GM18858 (cell line): ENCODE measurements around the gene SLC25A39.
A peak's percentile ranks its signal among the peaks of the same experiment; 100 is the strongest.
"Not testable (repeated sequence)": the region's sequence is repeated elsewhere in the genome, so short reads cannot be mapped to it uniquely, and the experiment has no call there.

Experiments used
- ATAC-seq: cut with Tn5 transposase; IDR thresholded peaks from one replicate; pipeline ENCODE4 v1.9.1; 2021; ENCODE audit not compliant: unreplicated experiment

SLC25A39 gene, protein sequence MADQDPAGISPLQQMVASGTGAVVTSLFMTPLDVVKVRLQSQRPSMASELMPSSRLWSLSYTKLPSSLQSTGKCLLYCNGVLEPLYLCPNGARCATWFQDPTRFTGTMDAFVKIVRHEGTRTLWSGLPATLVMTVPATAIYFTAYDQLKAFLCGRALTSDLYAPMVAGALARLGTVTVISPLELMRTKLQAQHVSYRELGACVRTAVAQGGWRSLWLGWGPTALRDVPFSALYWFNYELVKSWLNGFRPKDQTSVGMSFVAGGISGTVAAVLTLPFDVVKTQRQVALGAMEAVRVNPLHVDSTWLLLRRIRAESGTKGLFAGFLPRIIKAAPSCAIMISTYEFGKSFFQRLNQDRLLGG

GRCh38 chr17:44324571-44325275, at the start of gene SLC25A39:
TSS of gene SLC25A39 (minus strand) at chr17:44324823. CDS start at chr17:44323562, 1,261 bp downstream.
- ATAC-seq, result peak; percentile 58

DNA sequence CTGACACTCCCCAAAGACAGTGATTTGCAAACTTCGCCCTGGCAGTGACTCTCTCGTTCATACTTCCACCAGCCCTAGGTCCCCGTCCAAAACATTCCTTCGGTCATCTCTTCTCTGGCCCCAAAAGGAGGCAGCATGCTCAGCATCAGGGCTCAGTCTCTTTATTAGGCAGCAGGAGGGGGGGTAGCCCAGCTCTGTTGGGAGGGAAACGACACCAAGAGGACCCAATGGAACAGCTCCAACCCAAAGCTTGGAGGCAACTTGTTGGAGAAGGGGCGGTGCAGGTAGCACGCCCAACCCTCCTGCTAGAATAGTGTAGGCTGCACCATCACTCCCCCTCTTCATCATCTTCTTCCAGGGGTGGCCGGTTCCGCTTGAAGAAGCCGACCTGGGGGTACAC, 47.4 kb upstream of the SLC25A39 start:
- no peak for ATAC-seq

GRCh38 chr17:44369414-44370023, 44.9 kb upstream of the SLC25A39 start:
- ATAC-seq, result not testable (repeated sequence)

GRCh38 chr17:44368391-44369243, 44.0 kb upstream of the SLC25A39 start:
- ATAC-seq, result not testable (repeated sequence)

GRCh38 chr17:44367231-44367979, 42.8 kb upstream of the SLC25A39 start:
- ATAC-seq, result no peak

DNA sequence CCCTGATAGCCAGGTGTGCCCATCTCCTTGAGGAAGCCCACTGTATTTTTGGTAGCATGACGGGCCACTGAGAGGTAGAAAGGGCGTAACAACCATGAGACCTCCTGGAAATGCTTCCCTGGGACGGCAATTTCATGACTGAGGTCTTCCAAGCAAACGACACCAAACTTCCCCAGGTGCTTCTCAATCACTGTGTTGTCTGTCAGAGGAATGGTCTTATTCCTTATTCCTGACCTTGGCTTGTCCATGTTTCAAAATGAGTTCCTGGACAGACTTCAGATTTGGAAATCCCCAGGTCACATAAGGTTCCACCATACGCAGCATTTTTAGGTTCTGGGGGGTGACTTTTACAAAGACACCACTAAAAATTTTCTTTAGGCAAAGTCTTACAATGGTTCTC, 40.4 kb upstream of the SLC25A39 start:
- ATAC-seq, result not testable (repeated sequence)

DNA sequence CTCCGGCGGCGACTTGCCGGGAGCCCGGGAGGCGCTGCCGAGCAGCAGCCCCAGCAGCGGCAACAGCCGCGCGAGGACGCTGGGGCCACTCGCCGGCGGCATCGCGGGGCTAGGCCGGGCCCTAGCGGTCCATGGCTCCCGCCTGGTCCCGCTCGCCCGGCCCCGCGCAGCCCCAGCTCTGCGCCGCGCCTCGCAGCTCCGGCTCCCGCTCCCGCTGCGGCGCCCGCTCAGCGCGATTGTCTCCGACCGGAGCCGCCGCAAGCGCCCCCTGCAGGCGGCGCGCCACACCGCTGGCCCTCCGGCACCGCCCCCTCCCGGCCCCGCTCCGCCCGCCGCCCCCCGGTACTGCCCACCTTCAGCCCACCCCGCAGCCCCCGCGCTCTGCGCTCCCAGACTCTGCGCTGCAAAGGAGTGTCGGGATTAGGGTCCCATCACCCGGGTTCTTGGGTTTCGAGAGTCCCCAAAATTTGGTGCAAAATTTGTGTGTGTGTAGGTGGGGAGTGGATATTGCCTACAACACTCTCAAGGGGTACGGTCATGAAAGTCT, 39.1 kb upstream of the SLC25A39 start, which contains the start of gene FAM171A2:
Gene FAM171A2, minus strand, starts transcription at position 241 of the 547 bp plus-strand sequence. Its CDS starts 139 bp downstream, at position 102.
- peak; percentile 37 for ATAC-seq

DNA sequence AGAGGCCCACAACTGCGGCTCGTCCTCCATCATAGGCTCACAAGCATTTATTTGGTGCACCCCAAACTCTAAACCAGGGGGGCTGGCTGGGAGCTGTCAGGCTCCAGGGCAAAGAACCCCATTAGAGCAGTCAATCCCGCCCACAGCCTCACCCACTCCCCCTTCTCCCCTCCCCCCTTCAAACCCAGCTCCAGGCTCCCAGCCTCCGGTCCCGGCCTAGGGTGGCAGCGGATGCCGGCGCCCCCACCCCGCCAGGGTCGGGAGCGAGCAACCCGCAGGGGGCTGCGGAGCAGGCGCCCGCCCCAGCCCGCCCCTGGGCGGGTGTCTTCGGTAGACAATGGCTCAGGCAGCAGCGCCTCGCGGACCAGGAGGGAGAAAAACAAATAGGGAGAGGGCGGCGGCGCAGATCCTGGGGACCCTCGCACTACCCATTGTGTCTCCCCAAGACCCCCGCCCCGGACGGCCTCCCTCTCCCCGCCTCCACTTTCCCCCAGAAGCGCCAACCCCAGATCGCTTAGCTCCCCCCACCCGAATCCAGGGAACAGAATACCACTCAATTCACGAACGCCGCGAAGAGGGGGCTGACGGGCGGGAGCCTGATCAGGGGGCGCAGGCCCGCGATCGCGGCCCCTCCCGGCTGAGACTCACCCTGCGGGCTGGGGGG, 38.5 kb upstream of the SLC25A39 start:
- ATAC-seq, result no peak

DNA sequence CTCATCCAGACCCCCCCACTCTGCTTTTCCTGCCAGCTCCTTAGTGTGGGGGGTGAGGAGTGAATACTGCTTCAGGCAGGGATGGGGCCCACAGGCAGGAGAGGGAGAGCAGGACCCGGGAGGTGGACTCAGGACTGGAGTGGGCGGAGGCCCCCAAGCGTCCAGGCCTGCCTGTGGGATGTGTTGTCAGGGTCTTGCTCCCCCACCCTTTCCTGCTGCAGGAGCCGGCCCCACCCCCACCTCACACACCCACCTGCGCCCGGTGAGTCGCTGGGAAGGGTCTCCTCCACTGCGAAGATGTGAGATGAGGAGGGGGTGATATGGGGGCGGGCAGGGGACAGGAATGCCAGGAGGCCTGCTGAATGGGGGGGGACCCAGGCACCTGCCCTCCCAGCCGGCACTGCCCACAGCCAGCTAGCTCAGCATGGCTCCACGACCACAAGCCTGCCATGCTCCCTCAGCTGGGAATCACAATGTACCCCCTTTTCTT, 37.9 kb upstream of the SLC25A39 start:
- ATAC-seq, result no peak

DNA sequence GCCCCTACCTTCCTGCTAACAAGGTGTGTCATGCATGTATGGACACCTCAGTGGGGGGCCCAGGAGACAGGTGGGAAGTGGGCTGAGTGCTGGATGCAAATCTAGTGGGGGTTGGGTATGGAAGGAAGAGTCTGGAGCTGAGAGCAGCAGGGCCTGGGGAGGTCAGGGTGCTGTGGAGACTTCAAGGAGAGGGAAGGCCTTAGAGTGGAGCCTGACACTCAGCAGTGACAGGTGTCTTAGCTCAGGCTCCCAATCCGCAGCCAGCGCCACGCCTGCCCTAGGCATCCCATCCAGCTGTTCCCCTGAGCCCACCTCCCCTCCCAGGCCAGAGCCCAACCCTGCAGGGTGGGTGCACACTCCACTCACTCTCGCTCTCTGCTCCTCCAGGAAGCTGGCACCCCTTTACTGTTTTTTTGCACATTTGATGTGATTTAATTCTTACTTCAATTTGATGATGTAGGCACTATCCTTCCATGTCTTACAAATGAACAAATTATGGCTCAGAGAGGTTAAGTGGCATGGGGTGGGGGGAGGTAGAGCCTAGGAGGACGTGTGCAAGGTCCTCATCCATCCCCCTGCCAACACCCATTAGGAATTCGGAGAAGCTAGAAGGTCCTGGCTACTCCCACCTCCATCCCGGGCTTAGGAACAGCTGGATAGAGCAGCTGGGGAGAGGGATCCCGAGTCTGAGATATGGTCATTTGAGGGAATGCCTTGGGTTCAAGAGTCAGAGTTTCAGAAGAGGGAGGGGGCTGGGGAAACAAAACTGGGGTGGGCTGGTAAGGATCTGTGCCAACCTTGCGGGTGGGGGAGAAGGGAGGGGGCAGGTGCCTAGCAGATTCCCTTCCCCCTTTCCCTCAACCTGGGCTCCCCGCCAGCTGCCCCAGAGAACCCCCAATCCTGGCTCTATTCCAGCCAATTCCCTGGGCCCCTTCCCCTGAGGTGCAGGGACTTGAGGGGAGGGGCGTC, 37.0 kb upstream of the SLC25A39 start:
- ATAC-seq, result no peak

DNA sequence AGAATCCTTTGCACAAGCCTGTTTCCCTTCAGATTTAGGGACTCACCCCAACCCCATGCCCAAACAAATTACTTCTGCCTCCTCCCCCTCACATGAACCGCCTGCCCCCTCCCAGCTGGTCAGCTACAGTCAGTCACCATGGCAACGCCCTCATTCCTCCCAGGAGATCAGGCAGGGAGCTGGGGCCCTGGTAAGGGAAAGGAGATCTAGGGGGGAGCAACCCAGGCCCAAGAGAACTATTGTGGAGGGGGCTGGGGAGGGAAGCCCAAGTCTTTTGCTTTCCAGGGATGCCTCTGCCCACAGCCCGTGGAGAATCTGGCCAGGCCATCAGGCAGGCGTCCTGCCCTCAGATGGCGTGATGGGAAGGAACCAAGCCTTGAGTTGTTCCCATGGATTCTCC, 36.2 kb upstream of the SLC25A39 start:
- ATAC-seq, result no peak

GRCh38 chr17:44360144-44360533, 35.5 kb upstream of the SLC25A39 start:
- ATAC-seq, result no peak

DNA sequence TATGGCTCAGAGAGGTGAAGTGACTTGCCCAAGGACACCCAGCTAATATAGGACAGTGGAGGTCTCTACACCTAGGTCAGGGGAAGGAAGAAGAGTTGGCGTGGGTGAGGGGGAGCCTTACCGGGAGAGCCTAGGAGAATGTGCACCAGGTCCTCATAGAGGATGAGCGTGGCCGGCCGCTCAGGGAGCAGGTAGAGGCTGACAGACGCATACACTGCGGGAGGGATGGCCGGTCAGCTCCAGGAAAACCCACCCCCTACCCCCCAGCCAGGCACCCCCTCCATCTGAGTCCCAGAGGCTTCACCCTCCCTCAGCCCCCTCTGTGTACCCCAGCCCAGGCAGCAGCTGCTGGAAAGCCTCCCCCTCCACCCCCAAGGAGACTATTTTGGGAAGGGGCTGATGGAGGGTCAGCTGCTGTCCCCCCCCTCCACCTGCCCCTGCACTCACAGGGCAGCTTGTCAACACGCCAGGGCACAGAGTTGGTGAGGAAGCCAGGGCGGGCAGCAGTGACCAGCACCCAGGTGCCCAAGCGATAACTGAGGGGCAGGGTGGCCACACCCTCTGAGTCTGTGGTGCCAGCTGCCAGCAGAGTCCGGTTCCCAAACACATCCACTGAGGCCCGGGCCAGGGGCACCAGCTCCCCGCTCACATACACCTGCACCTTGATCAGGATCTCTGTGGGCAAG, 35.0 kb upstream of the SLC25A39 start:
- ATAC-seq, result no peak

GRCh38 chr17:44359006-44359405, 34.4 kb upstream of the SLC25A39 start:
- ATAC-seq, result no peak

DNA sequence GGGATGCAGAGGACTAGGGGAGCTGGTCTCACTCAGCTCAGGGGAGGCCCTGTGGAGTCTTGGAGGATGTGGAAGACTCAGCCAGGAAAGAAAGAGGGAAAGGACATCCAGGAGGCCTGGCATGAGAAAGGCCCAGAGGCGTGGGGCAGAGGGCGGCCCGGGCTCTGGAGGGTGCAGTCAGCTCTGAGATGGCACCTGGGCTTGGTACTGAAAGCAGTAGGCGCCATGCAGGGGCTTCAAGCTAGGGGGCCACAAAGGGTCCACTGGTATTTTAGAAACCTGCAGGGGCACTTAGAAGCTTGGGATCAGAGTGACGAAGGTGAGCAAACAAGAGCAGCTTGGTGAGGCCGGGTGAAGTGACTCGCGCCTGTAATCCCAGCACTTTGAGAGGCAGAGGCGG, 33.4 kb upstream of the SLC25A39 start:
- ATAC-seq, result no peak

GRCh38 chr17:44356241-44356640, 31.6 kb upstream of the SLC25A39 start:
- no peak for ATAC-seq

GRCh38 chr17:44355642-44356099, 31.0 kb upstream of the SLC25A39 start:
- no peak for ATAC-seq
